H9 (cell line): ENCODE data around the gene CPLANE1. TPM values are rescaled to one million over a fixed set of nuclear protein-coding genes. Genes with fewer than 3 reads are reported as not detected.

Experiments
- DNase-seq: peaks from one replicate; pipeline ENCODE4 v3.0.0-alpha.2; 2017
- H2AFZ ChIP-seq: one replicate; pipeline ENCODE4 v1.6.1; 2013; ENCODE audit warnings: mild to moderate bottlenecking, low read length, control low read depth, moderate library complexity
- H2AK5ac ChIP-seq: 2 replicates; pipeline ENCODE4 v1.6.1; 2013; ENCODE audit warnings: low read length, control low read depth, mixed read lengths; ENCODE audit not compliant: insufficient read length
- H2BK120ac ChIP-seq: one replicate; pipeline ENCODE4 v1.6.1; 2013; ENCODE audit warnings: low read depth, mild to moderate bottlenecking, low read length, control low read depth, inconsistent platforms; ENCODE audit not compliant: poor library complexity, severe bottlenecking
- H2BK12ac ChIP-seq: 2 replicates; pipeline ENCODE4 v1.6.1; 2013; ENCODE audit warnings: low read length, control low read depth, mixed read lengths, low read depth; ENCODE audit not compliant: insufficient read length
- H2BK15ac ChIP-seq: 2 replicates; pipeline ENCODE4 v1.6.1; 2013; ENCODE audit warnings: low read depth, low read length, control low read depth
- H2BK20ac ChIP-seq: one replicate; pipeline ENCODE4 v1.6.1; 2013; ENCODE audit warnings: low read depth, mild to moderate bottlenecking, low read length, control low read depth, inconsistent platforms; ENCODE audit not compliant: poor library complexity, severe bottlenecking
- H2BK5ac ChIP-seq: 2 replicates; pipeline ENCODE4 v1.6.1; 2013; ENCODE audit warnings: low read length, control low read depth, mixed read lengths; ENCODE audit not compliant: insufficient read length
- H3K14ac ChIP-seq: 2 replicates; pipeline ENCODE4 v1.6.1; 2013; ENCODE audit warnings: low read length, control low read depth; ENCODE audit not compliant: insufficient read depth
- H3K18ac ChIP-seq: 2 replicates; pipeline ENCODE4 v1.6.1; 2013; ENCODE audit warnings: low read depth, mild to moderate bottlenecking, mixed read lengths, low read length, control low read depth; ENCODE audit not compliant: insufficient read length
- H3K23ac ChIP-seq: 2 replicates; pipeline ENCODE4 v1.6.1; 2013; ENCODE audit warnings: low read length, control low read depth, mixed read lengths, low read depth; ENCODE audit not compliant: insufficient read length
- H3K23me2 ChIP-seq: 2 replicates; pipeline ENCODE4 v1.6.1; 2013; ENCODE audit warnings: low read depth, mild to moderate bottlenecking, mixed read lengths, low read length, control low read depth; ENCODE audit not compliant: insufficient read length, poor library complexity, severe bottlenecking
- H3K27ac ChIP-seq: 2 replicates; pipeline ENCODE4 v1.5.1; 2013; ENCODE audit warnings: low read length, control low read depth, mixed read lengths, low read depth; ENCODE audit not compliant: insufficient read length
- H3K27me3 ChIP-seq: 2 replicates; pipeline ENCODE4 v1.6.1; 2013; ENCODE audit warnings: low read length, control low read depth, inconsistent platforms; ENCODE audit not compliant: insufficient read depth
- H3K4ac ChIP-seq: 2 replicates; pipeline ENCODE4 v1.6.1; 2013; ENCODE audit warnings: low read depth, mild to moderate bottlenecking, control low read depth, inconsistent platforms, low read length, moderate library complexity
- H3K4me1 ChIP-seq: 2 replicates; pipeline ENCODE4 v1.6.1; 2013; ENCODE audit warnings: low read length, control low read depth, inconsistent platforms; ENCODE audit not compliant: insufficient read depth
- H3K4me2 ChIP-seq: 2 replicates; pipeline ENCODE4 v1.6.1; 2013; ENCODE audit warnings: low read length, control low read depth, mixed read lengths; ENCODE audit not compliant: insufficient read length, insufficient read depth
- H3K56ac ChIP-seq: 2 replicates; pipeline ENCODE4 v1.6.1; 2013; ENCODE audit warnings: low read depth, mild to moderate bottlenecking, mixed read lengths, low read length, control low read depth; ENCODE audit not compliant: insufficient read length
- H3K79me1 ChIP-seq: 2 replicates; pipeline ENCODE4 v1.6.1; 2013; ENCODE audit warnings: low read depth, mild to moderate bottlenecking, moderate library complexity, low read length, control low read depth, inconsistent platforms; ENCODE audit not compliant: insufficient read depth, poor library complexity, severe bottlenecking
- H3K79me2 ChIP-seq: 2 replicates; pipeline ENCODE4 v1.6.1; 2013; ENCODE audit warnings: low read length, control low read depth, inconsistent platforms; ENCODE audit not compliant: insufficient read depth
- H3K9ac ChIP-seq: 2 replicates; pipeline ENCODE4 v1.6.1; 2013; ENCODE audit warnings: low read length, control low read depth, mixed read lengths; ENCODE audit not compliant: insufficient read length; ENCODE audit errors: extremely low read depth
- H3K9me3 ChIP-seq: one replicate; pipeline ENCODE4 v1.6.1; 2013; ENCODE audit warnings: low read depth, low read length, inconsistent platforms; ENCODE audit not compliant: control insufficient read depth
- H3T11ph ChIP-seq: one replicate; pipeline ENCODE4 v1.6.1; 2013; ENCODE audit warnings: mild to moderate bottlenecking, low read length, control low read depth, inconsistent platforms
- H4K20me1 ChIP-seq: one replicate; pipeline ENCODE4 v1.6.1; 2013; ENCODE audit not compliant: control insufficient read depth, insufficient read length, insufficient read depth
- H4K5ac ChIP-seq: 2 replicates; pipeline ENCODE4 v1.6.1; 2013; ENCODE audit warnings: low read depth, mild to moderate bottlenecking, mixed read lengths, low read length, control low read depth; ENCODE audit not compliant: insufficient read length
- H4K8ac ChIP-seq: replicated peaks from 2 replicates; pipeline ENCODE4 v1.6.1; 2013; ENCODE audit warnings: low read length, control low read depth, mixed read lengths, low read depth; ENCODE audit not compliant: insufficient read length
- H4K91ac ChIP-seq: 2 replicates; pipeline ENCODE4 v1.6.1; 2013; ENCODE audit warnings: low read depth, mild to moderate bottlenecking, moderate library complexity, mixed read lengths, low read length, control low read depth; ENCODE audit not compliant: insufficient read length
- H3K27ac Mint-ChIP-seq, 3 experiments: 2 replicates in 2 of 3; 3 replicates in 1 of 3; pipeline ENCODE4 v1.8.0; 2020 to 2021; ENCODE audit warnings: mixed read lengths in 3 of 3, mild to moderate bottlenecking in 1 of 3, moderate library complexity in 1 of 3
- H3K27me3 Mint-ChIP-seq: 2 replicates; pipeline ENCODE4 v1.8.0; 2021; ENCODE audit warnings: low read depth, mild to moderate bottlenecking, moderate library complexity, mixed read lengths
- H3K36me3 Mint-ChIP-seq, 3 experiments: 2 replicates in 2 of 3; 3 replicates in 1 of 3; pipeline ENCODE4 v1.8.0; 2020 to 2021; ENCODE audit warnings: low read depth in 3 of 3, mixed read lengths in 3 of 3; ENCODE audit not compliant: insufficient read depth in 1 of 3
- H3K4me1 Mint-ChIP-seq, 2 experiments: 2 replicates each; pipeline ENCODE4 v1.8.0; 2020; ENCODE audit warnings: mixed read lengths in 2 of 2
- H3K4me3 Mint-ChIP-seq, 2 experiments: 2 replicates in 1 of 2; 3 replicates in 1 of 2; pipeline ENCODE4 v1.8.0; 2020 to 2021; ENCODE audit warnings: mild to moderate bottlenecking in 2 of 2, mixed read lengths in 2 of 2, moderate library complexity in 1 of 2
- H3K9me3 Mint-ChIP-seq, 2 experiments: 2 replicates in 1 of 2; 3 replicates in 1 of 2; pipeline ENCODE4 v1.8.0; 2020; ENCODE audit warnings: mild to moderate bottlenecking in 2 of 2, mixed read lengths in 2 of 2, moderate library complexity in 1 of 2
- WGBS: extraction: QIAGEN DNeasy Blood & Tissue Kit; methylation state at CpG from one replicate; pipeline ENCODE4 v1.1.7; 2013; ENCODE audit warnings: missing lambda C conversion rate, low lambda C conversion rate, mixed read lengths; ENCODE audit not compliant: insufficient read length; ENCODE audit errors: extremely low coverage; 5-methylcytosine and 5-hydroxymethylcytosine counted together
- total RNA-seq: library from RNA; stranded (reverse); gene quantifications from 2 replicates; pipeline ENCODE4 v1.2.1, GENCODE V29; 2021
- TF ChIP-seq, protein P1 (sequence below): fragments of 200-600 bp; sonication (generic); conservative IDR thresholded peaks from 3 replicates; pipeline ENCODE4 v1.8.0; 2021; ENCODE audit warnings: antibody characterized with exemption, mild to moderate bottlenecking

CPLANE1 gene
- total RNA-seq, 1 experiment from 2014 or later = 11.6 TPM

DNA sequence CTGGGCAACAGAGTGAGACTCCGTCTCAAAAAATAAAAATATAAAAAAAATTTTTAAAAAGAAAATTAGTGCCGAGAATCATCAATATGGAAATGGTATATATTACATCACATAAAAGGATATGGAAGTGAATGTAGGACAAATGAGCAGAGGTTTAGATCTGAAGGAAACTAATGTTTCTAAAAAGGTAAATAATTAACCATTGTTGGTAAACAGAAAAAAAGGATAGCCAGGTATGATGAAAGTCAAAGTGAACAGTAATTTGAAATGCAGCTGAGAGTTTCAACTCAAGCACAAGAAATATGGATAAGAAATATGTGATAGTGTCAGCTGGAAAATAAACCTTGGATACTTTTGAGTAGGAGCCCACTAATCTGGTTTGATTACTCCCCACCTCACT, 76.2 kb downstream of the CPLANE1 start:
- Histone ChIP-seq H3K23me2 (no peaks in the 10 kb centered on the region), H4K8ac (no peak overlapping the region), H3K14ac (no peak overlapping the region), H4K5ac (no peak overlapping the region), H3K79me2 (peaks cover 2% of the 10 kb centered on the region; the same call in 1 of the 2 replicates), H3K4me1 (no peaks in the 10 kb centered on the region), H3T11ph (no peak overlapping the region), H3K18ac (no peak overlapping the region), H2AK5ac (no peak overlapping the region), H3K4me2 (no peak overlapping the region), H4K20me1 (no peaks in the 10 kb centered on the region), H3K4ac (no peak overlapping the region), H3K9ac (no peak overlapping the region), H3K27ac (no peak overlapping the region), H2BK15ac (no peak overlapping the region), H2AFZ (no peak overlapping the region), H3K79me1 (no peaks in the 10 kb centered on the region), H2BK20ac (no peak overlapping the region), H3K9me3 (no peaks in the 10 kb centered on the region), H2BK12ac (no peak overlapping the region), H2BK120ac (no peak overlapping the region), H2BK5ac (no peak overlapping the region), H3K56ac (no peak overlapping the region), H3K27me3 (no peaks in the 10 kb centered on the region), H3K23ac (no peak overlapping the region), H4K91ac (no peak overlapping the region)
- peaks cover 3 to 52% (median 32%) of the 10 kb centered on the region in 3 experiments; a peak in 5 of 7 replicates for H3K36me3 Mint-ChIP-seq
- no peaks in the 10 kb centered on the region for H3K27me3 Mint-ChIP-seq
- no peaks in the 10 kb centered on the region for H3K9me3 Mint-ChIP-seq
- H3K27ac Mint-ChIP-seq = no peak overlapping the region
- no CpG with 5 or more reads among the region's 2 CpGs for WGBS
- TF ChIP-seq, protein P1, sequence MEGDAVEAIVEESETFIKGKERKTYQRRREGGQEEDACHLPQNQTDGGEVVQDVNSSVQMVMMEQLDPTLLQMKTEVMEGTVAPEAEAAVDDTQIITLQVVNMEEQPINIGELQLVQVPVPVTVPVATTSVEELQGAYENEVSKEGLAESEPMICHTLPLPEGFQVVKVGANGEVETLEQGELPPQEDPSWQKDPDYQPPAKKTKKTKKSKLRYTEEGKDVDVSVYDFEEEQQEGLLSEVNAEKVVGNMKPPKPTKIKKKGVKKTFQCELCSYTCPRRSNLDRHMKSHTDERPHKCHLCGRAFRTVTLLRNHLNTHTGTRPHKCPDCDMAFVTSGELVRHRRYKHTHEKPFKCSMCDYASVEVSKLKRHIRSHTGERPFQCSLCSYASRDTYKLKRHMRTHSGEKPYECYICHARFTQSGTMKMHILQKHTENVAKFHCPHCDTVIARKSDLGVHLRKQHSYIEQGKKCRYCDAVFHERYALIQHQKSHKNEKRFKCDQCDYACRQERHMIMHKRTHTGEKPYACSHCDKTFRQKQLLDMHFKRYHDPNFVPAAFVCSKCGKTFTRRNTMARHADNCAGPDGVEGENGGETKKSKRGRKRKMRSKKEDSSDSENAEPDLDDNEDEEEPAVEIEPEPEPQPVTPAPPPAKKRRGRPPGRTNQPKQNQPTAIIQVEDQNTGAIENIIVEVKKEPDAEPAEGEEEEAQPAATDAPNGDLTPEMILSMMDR = no peak
- DNase-seq = no peak
- H3K4me1 Mint-ChIP-seq = no peaks in the 10 kb centered on the region
- no peak overlapping the region for H3K4me3 Mint-ChIP-seq
